K562 (cell line): ENCODE measurements around the gene PRXL2B. TPM values are rescaled to one million over a fixed set of nuclear protein-coding genes. Genes with fewer than 3 reads are reported as not detected.

Source experiments
- ATAC-seq: fragments of 200-7000 bp; cut with Tn5 transposase; 3 replicates; pipeline ENCODE4 v1.9.1; 2020; ENCODE audit warnings: moderate library complexity
- BruUV-seq: library from RNA; stranded (reverse); fragments of 400-500 nt; replicated peaks from 2 replicates; lab custom pipeline; 2021; lab: Mats Ljungman, UMichigan
- CTCF ChIA-PET: fragments of 300-600 bp; formaldehyde crosslinking; extraction: SDS; loops from one replicate; lab custom pipeline; 2021; ENCODE audit warnings: low intra/inter-chr PET ratio; lab: Yijun Ruan, JAX
- POLR2A ChIA-PET: fragments of 300-600, 350-650 bp; sonication (Branson Sonifier 250); formaldehyde crosslinking; extraction: SDS; loops from one replicate; lab custom pipeline; 2021; ENCODE audit warnings: antibody characterized with exemption, inconsistent platforms; lab: Yijun Ruan, JAX
- DNase-seq, 4 experiments: peaks; one replicate each; pipeline versions ENCODE4 v3.0.0 to v3.0.0-alpha.2; 2011 to 2018; ENCODE audit warnings: low spot score in 3 of 4, mixed read lengths in 3 of 4; ENCODE audit errors: extremely low read depth in 1 of 4
- FAIRE-seq: peaks from 2 replicates; lab custom pipeline; 2011; peaks lifted over from hg19 to GRCh38; lab: Jason Lieb, UNC
- H2AFZ ChIP-seq: 2 replicates; pipeline ENCODE4 v1.6.0; 2011; ENCODE audit warnings: low read depth, low read length, control low read depth, inconsistent platforms
- H3K27ac ChIP-seq: fragments of 200-600 bp; 3 replicates; pipeline ENCODE4 v1.8.0; 2011; ENCODE audit warnings: low read depth, mild to moderate bottlenecking, control low read depth, inconsistent platforms, low read length, moderate library complexity, mixed read lengths; ENCODE audit errors: extremely low read depth
- H3K27me3 ChIP-seq, 2 experiments: fragments of 300-600 bp in 1 of 2; 2 replicates in 1 of 2; 3 replicates in 1 of 2; pipeline versions ENCODE4 v1.6.0 to v1.8.0; 2011; ENCODE audit warnings: inconsistent platforms in 2 of 2, low read length in 2 of 2, mild to moderate bottlenecking in 1 of 2, mixed read lengths in 1 of 2, moderate library complexity in 1 of 2; ENCODE audit not compliant: control insufficient read depth in 2 of 2, insufficient read depth in 2 of 2
- H3K36me3 ChIP-seq: fragments of 300-600 bp; 3 replicates; pipeline ENCODE4 v1.8.0; 2011; ENCODE audit warnings: mild to moderate bottlenecking, low read length, inconsistent platforms; ENCODE audit not compliant: control insufficient read depth, insufficient read depth
- H3K4me1 ChIP-seq, 2 experiments: fragments of 200-600 bp in 1 of 2; replicated peaks in 1 of 2; 2 replicates in 1 of 2; 3 replicates in 1 of 2; pipeline versions ENCODE4 v1.5.1 to v1.8.0; 2011; ENCODE audit warnings: inconsistent platforms in 2 of 2, low read length in 2 of 2, mild to moderate bottlenecking in 1 of 2, mixed read lengths in 1 of 2, moderate library complexity in 1 of 2; ENCODE audit not compliant: control insufficient read depth in 2 of 2, insufficient read depth in 2 of 2
- H3K4me2 ChIP-seq: 2 replicates; pipeline ENCODE4 v1.6.1; 2011; ENCODE audit warnings: low read length, control low read depth, inconsistent platforms, mixed read lengths; ENCODE audit not compliant: insufficient read depth
- H3K4me3 ChIP-seq: fragments of 200-600 bp; sonication (generic), shearing (Covaris generic); 2 replicates; pipeline ENCODE4 v1.5.1; 2016; ENCODE audit warnings: control low read depth, inconsistent platforms
- H3K79me2 ChIP-seq: fragments of 200-600 bp; 3 replicates; pipeline ENCODE4 v1.8.0; 2011; ENCODE audit warnings: low read length, inconsistent platforms; ENCODE audit not compliant: control insufficient read depth, insufficient read depth
- H3K9ac ChIP-seq, 2 experiments: 2 replicates each; pipeline versions ENCODE4 v1.6.0 to v1.6.1; 2011; ENCODE audit warnings: low read depth in 2 of 2, low read length in 2 of 2, control low read depth in 1 of 2, inconsistent platforms in 1 of 2, mild to moderate bottlenecking in 1 of 2, mixed read lengths in 1 of 2; ENCODE audit not compliant: insufficient read depth in 1 of 2
- H3K9me1 ChIP-seq: one replicate; pipeline ENCODE4 v1.6.0; 2011; ENCODE audit warnings: inconsistent platforms, mild to moderate bottlenecking, low read length, moderate library complexity; ENCODE audit not compliant: control insufficient read depth, insufficient read depth
- H3K9me3 ChIP-seq: replicated peaks from 2 replicates; pipeline ENCODE4 v1.5.1; 2011; ENCODE audit warnings: low read depth, low read length, inconsistent platforms; ENCODE audit not compliant: control insufficient read depth, insufficient read depth
- H4K20me1 ChIP-seq: replicated peaks from 2 replicates; pipeline ENCODE4 v1.6.1; 2011; ENCODE audit warnings: low read length, inconsistent platforms, mixed read lengths; ENCODE audit not compliant: control insufficient read depth, insufficient read depth
- CAMTA2 ChIP-seq: fragments of 250-450 bp; sonication (Bioruptor Pico); conservative IDR thresholded peaks from 2 replicates; pipeline ENCODE4 v1.5.1; 2022
- CLOCK ChIP-seq: fragments of 250-450 bp; sonication (Bioruptor Pico); IDR thresholded peaks from 2 replicates; pipeline ENCODE4 v1.4.0; 2020; ENCODE audit warnings: mild to moderate bottlenecking, moderate library complexity, borderline replicate concordance
- ILK ChIP-seq: fragments of 450-650 bp; IDR thresholded peaks from 2 replicates; pipeline ENCODE4 v1.6.1; 2016; ENCODE audit warnings: missing genetic modification characterization, low read depth, mild to moderate bottlenecking, missing compliant biosample characterization, moderate library complexity, borderline replicate concordance
- KAT2B ChIP-seq: IDR thresholded peaks from one replicate; pipeline ENCODE4 v1.6.1; 2012; ENCODE audit warnings: low read depth, mild to moderate bottlenecking, control low read depth, inconsistent platforms, low read length, moderate library complexity
- MAFF ChIP-seq: IDR thresholded peaks from 2 replicates; pipeline ENCODE4 v1.6.1; 2012; ENCODE audit warnings: low read length, improper control_type of control experiment
- NCOA1 ChIP-seq: fragments of 450-650 bp; IDR thresholded peaks from 2 replicates; pipeline ENCODE4 v1.6.1; 2016; ENCODE audit warnings: low read depth
- PTTG1 ChIP-seq: fragments of 450-650 bp; IDR thresholded peaks from 2 replicates; pipeline ENCODE4 v1.6.1; 2016; ENCODE audit warnings: low read depth, mild to moderate bottlenecking, missing genetic modification characterization, missing compliant biosample characterization
- SMAD3 ChIP-seq: fragments of 450-650 bp; formaldehyde crosslinking; conservative IDR thresholded peaks from 2 replicates; pipeline ENCODE4 v1.4.0; 2020; ENCODE audit warnings: mild to moderate bottlenecking
- STAG1 ChIP-seq: sonication (generic); formaldehyde crosslinking; IDR thresholded peaks from 2 replicates; pipeline ENCODE4 v1.5.0; 2020; ENCODE audit warnings: missing genetic modification reagents, borderline replicate concordance
- TEAD2 ChIP-seq: fragments of 450-650 bp; IDR thresholded peaks from 2 replicates; pipeline ENCODE4 v1.6.1; 2016; ENCODE audit warnings: missing genetic modification characterization, control low read depth, missing compliant biosample characterization
- ZNF124 ChIP-seq: sonication (generic); formaldehyde crosslinking; IDR thresholded peaks from 2 replicates; pipeline ENCODE4 v1.8.1; 2022; ENCODE audit warnings: missing genetic modification reagents
- ZNF280B ChIP-seq: fragments of 250-450 bp; sonication (Bioruptor Pico); IDR thresholded peaks from 2 replicates; pipeline ENCODE4 v1.5.1; 2021; ENCODE audit warnings: mild to moderate bottlenecking
- ZNF316 ChIP-seq: fragments of 450-650 bp; IDR thresholded peaks from 2 replicates; pipeline ENCODE4 v1.6.1; 2016
- ZNF354B ChIP-seq: fragments of 250-450 bp; sonication (Bioruptor Pico); IDR thresholded peaks from 2 replicates; pipeline ENCODE4 v1.4.0; 2020
- ZNF518B ChIP-seq: fragments of 250-450 bp; sonication (Bioruptor Pico); IDR thresholded peaks from 2 replicates; pipeline ENCODE4 v1.5.0; 2021; ENCODE audit warnings: mild to moderate bottlenecking, moderate library complexity
- WGBS: fragments of 100-300 bp; shearing (Covaris generic); methylation state at CpG from one replicate; pipeline ENCODE4 v1.1.6; 2016; ENCODE audit warnings: low coverage, mixed read lengths; ENCODE audit not compliant: insufficient coverage; ENCODE audit errors: missing lambda C conversion rate; 5-methylcytosine and 5-hydroxymethylcytosine counted together
- in situ Hi-C: fragments of 300-500 bp; cut with MboI; formaldehyde crosslinking; loops from 4 replicates; pipeline ENCODE4 v1.15.0; 2018; ENCODE audit warnings: inconsistent platforms, mixed read lengths
- intact Hi-C: fragments of 100-400 bp; cut with micrococcal nuclease; formaldehyde crosslinking; loops from 2 replicates; pipeline ENCODE4 v1.14.2; 2022
- polyA plus RNA-seq, 8 experiments: library from polyadenylated mRNA; depleted of rRNA in 4 of 8; stranded (reverse) in 5 of 8; unstranded in 3 of 8; fragments of >200 nt; fragmentation: Nextera tagmentation in 2 of 8; fragmentation: Illumina TruSeq in 1 of 8; extraction: Ambion mirVana in 2 of 8; extraction: Trizol in 1 of 8; gene quantifications; 2 replicates each; pipeline versions ENCODE4 v1.2.1 to v1.2.3, GENCODE V29; 2011 to 2014; ENCODE audit warnings: inconsistent platforms in 1 of 8, missing spikeins in 1 of 8
- total RNA-seq, 7 experiments: library from RNA; depleted of rRNA in 6 of 7; stranded (reverse); fragments of >200 nt in 6 of 7; fragmentation: Illumina TruSeq in 2 of 7; extraction: Trizol in 2 of 7; gene quantifications; 2 replicates each; pipeline versions ENCODE4 v1.2.1 to v1.2.3, GENCODE V29; 2011 to 2021; ENCODE audit warnings: low replicate concordance in 1 of 7

Gene PRXL2B
- total and polyA plus RNA-seq, 9 of the 15 experiments (the other 6 are each of a cell fraction or from before 2014, with no cell fraction given), result 0.99 to 25.3 (median 11.8) TPM

- no TSS peak for BruUV-seq
- Histone ChIP-seq H3K27me3 (peaks cover 8 to 31% of the 10 kb centered on the region in 2 experiments), H3K27ac (no peak overlapping the region), H3K4me3 (no peak overlapping the region), H3K36me3 (no peaks in the 10 kb centered on the region), H4K20me1 (no peaks in the 10 kb centered on the region; the same call in 1 of the 2 replicates), H3K4me2 (peak overlapping the region; percentile 42), H3K9me3 (no peaks in the 10 kb centered on the region; the same call in 1 of the 2 replicates), H3K4me1 (peaks cover 0 to 39% of the 10 kb centered on the region in 2 experiments; a peak in 2 of 5 replicates), H3K79me2 (no peaks in the 10 kb centered on the region), H3K9ac (peak overlapping the region in 1 of 2 experiments; percentile 78; a peak in 1 of 4 replicates), H3K9me1 (no peaks in the 10 kb centered on the region), H2AFZ (no peak overlapping the region)
- intact Hi-C loops, result no loop called here
- FAIRE-seq (no peak), ATAC-seq (no peak), DNase-seq (no peak)
- ChIA-PET CTCF (no interaction called here), POLR2A (interaction anchor here (1.9 kb wide), 1 partner anchor 26 kb away, joined by 9 read pairs; the partner anchor contains the start of gene PRXL2B)
- in situ Hi-C loops, result no loop called here
- WGBS, result 14% methylated on average over 19 of the region's 19 CpGs
- TF ChIP-seq TEAD2, result no peak
- no peak for TF ChIP-seq NCOA1
- no peak for TF ChIP-seq PTTG1 (tag)
- TF ChIP-seq ZNF280B, result no peak
- TF ChIP-seq CLOCK (CRISPR knock-in tag), result no peak
- TF ChIP-seq ZNF124 (CRISPR knock-in tag), result no peak
- no peak for TF ChIP-seq STAG1 (CRISPR knock-in tag)
- no peak for TF ChIP-seq SMAD3 (CRISPR knock-in tag)
- no peak for TF ChIP-seq CAMTA2 (CRISPR knock-in tag)
- TF ChIP-seq MAFF, result no peak
- TF ChIP-seq ZNF354B (CRISPR knock-in tag), result no peak
- TF ChIP-seq ZNF518B, result no peak
- TF ChIP-seq KAT2B, result no peak
- TF ChIP-seq ILK (tag), result no peak
- TF ChIP-seq ZNF316, result no peak
These were observed 25.3 kb downstream of the PRXL2B start for GRCh38 chr1:2611621-2612437.
